NCI-H1694 (cell line): Measurements from ENCODE around the gene NAMPT.
"Not testable (repeated sequence)": the region's sequence is repeated elsewhere in the genome, so short reads cannot be mapped to it uniquely, and the experiment has no call there.

ENCODE experiments used
- DNase-seq: peaks from one replicate; lab custom pipeline; 2025; lab: John Stamatoyannopoulos, UW

The NAMPT gene

DNA sequence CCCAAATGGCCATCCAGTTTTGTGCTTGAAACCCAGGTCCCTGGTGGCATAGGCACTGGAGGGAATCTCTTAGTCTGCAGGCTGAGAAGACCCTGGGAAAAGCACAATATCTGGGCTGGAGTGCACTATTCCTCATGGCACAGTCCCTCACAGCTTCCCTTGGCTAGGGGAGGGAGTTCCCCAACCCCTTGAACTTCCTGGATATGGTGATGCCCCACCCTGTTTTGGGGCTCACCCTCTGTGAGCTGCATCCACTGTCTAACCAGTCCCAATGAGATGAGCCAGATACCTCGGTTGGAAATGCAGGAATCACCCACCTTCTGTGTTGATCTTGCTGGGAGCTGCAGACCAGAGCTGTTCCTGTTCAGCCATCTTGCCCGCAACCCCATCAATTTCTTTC lies 19.8 kb upstream of the NAMPT start:
- no peak for DNase-seq

DNA sequence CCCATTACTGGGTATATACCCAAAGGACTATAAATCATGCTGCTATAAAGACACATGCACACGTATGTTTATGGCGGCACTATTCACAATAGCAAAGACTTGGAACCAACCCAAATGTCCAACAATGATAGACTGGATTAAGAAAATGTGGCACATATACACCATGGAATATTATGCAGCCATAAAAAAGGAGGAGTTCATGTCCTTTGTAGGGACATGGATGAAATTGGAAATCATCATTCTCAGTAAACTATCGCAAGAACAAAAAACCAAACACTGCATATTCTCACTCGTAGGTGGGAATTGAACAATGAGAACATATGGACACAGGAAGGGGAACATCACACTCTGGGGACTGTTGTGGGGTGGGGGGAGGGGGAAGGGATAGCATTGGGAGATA lies 13.8 kb upstream of the NAMPT start:
- DNase-seq = not testable (repeated sequence)

DNA sequence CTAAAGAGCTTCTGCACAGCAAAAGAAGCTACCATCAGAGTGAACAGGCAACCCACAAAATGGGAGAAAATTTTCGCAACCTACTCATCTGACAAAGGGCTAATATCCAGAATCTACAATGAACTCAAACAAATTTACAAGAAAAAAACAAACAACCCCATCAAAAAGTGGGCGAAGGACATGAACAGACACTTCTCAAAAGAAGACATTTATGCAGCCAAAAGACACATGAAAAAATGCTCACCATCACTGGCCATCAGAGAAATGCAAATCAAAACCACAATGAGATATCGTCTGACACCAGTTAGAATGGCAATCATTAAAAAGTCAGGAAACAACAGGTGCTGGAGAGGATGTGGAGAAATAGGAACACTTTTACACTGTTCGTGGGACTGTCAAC lies 13.4 kb upstream of the NAMPT start:
- not testable (repeated sequence) for DNase-seq

DNA sequence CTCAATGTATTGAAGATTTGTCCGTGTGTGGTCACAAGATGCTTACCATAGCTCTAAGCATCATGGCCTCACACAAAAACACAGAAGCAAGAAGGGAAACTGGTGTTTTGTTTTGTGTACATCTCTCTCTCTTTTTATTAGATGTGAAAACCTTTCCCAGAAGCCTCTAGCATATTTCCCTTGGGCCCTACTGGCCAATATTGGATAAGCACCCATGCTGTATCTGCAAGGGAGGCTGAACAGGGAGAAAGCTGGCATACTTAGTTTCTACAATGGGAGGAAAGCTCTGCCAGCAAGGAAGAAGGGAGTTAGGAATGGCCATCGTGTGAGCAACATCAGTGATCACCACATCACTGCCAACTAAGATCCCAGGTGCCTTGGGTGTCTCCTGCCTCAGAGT lies 9.6 kb upstream of the NAMPT start:
- DNase-seq = no peak

DNA sequence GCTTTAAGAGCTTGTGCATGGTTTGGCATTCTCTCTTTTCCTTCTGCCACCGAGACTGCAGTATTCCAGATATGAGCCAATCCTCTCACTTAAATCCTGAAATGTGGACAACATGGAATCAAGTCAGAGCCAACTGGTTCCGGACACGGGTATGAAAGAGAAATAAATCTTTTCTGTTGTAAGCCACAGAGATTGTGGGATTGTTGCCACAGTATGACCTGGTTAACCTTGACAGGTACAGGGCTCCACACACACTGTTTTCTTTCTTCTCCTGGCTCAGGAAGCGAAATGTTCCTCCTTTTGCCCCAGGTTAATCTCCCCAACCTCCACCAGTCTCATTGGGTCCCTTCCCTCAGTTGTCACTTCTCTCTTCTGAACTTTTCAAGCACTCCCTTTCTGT lies 6.5 kb upstream of the NAMPT start:
- DNase-seq = no peak

DNA sequence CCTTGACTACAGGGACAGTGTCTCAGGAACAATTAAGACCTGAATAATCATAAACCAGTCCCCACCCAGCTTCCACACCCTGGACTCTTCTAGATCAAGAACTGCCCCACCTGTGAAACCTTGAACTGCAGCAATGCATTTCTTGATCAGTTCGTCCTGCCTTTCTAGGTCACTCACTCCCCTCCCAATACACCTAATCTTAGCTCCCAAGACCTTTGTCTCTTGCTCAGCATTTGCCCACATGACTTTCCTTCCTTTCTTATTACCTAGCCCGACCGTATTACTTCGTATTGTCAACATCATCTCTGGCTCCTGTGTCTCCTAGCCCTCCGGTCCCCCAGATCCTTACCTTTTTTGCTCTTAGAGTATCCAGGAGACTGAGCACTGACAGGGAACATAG lies 5.5 kb upstream of the NAMPT start:
- DNase-seq = no peak

DNA sequence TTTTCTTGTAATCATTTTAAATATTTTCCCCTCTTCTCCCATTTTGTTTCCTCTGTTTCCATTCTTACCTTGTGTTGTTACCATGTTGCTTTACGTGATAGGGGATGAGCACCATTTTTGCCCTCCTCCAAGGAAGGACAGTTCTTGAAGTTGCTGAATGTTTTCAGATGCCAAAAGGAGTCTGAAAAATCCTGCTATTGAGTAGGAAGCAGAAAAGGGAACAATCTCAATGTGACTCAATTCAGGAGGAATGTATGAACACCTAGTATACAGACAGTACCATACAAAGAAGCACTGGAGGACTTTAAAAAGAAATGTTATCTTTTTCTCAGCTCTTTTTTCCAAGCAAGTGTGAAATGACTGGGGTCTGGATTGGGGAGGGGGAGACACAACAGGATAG lies 5.1 kb upstream of the NAMPT start:
- DNase-seq = no peak

DNA sequence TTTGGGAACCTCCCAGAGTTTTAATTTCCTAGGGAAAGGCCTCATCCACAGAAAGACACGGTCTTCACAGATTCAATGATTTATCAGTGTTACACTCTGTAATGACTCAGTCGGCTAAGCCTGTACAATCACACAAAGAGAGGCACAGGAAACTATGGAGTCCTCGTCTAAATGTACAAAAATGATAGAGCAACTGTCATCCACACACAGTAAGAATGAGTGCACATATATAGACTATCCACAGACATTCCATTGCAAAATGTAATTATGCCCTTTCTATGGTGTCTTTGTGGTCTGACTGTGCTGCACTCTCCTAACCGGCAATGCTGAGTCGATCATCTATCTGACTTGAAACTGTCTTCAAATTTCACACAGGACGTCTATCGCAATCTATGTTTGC lies 3.5 kb upstream of the NAMPT start:
- no peak for DNase-seq

DNA sequence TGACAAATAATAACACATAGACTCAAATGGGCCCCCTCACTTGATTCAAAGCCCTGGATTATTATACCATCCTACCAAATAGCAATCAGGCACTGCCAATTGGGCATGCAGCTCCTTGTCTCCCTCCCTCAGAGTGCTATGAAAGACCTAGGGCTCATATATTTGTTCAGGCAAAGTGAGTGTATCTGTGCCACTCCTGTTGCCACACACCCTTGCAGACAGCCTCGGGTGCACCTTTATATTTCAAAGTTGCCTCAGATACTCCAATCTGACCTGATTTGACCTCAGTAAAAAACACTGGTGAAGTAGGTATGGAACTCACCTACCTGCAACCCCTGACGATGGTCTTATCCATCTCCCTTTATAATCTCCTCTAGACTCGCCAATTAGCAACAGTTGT lies 3.0 kb upstream of the NAMPT start:
- DNase-seq = no peak

DNA sequence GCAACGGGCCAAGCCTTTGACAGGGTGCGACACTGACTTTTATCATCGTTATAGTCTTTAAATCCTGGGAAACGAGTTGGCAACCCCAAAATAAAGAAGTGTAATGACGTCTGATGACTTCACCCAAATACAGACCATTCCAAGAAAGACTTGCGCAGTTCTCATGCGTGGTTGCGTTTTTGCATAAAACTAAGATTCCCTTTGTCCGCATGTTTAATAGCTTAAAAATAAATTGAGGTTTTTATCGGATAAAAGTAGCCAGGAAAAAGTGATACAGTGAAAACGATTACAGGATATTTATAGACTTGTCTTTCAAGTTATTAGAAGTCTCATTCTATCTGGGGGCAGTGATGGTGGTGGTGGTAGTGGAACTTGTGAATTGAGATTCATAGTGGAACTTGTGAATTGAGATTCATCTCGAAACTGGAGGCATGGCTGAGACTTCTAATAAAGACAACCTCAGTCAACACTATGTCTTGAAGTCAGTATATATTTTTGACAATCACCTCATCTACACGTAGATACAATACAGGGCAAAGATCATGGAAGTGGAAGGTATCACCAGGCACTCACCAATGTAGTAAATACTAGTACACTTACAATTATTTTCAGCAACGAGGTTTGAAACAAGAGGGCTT lies 1.2 kb upstream of the NAMPT start:
- DNase-seq = no peak

DNA sequence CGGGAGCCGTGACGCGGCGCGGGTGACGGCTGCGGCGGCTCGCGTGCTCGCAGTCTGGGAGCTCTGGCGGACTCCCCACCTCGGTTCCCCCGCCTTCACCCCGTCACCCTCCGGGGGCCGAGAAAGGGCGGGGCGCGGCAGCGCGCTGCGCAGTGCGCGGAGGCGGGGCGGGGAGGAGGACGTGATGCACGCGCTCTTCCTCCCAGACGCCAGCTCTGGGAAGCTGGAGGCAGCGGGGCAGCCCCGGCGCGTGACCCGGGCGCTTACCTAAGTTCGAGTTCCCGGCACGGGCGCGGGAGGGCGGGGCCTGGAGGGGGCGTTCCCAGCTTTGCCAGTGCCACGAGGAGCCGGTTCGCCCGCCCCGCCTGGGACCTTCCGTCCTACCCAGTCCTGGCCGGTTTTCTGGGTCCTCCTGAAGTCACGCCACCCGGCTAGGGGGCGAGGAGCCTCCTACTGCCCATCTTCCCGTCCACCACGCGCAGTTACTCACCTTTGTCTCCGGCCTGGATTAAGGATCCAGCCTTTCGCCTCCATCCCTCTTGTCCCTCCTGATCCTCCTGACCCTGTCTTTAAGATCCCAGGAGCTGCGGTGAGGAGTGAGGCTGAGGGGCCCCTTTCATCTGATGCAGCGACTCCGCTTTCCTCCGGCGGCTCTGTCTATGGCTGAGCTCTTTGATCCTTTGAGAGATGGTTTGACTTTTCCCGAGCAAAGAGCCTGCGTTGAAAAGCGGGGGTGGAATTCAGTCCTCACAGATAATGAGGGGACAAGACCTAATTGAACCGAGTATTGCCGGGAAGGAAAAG lies 470 bp upstream of the NAMPT start:
- peak; percentile 95 for DNase-seq

DNA sequence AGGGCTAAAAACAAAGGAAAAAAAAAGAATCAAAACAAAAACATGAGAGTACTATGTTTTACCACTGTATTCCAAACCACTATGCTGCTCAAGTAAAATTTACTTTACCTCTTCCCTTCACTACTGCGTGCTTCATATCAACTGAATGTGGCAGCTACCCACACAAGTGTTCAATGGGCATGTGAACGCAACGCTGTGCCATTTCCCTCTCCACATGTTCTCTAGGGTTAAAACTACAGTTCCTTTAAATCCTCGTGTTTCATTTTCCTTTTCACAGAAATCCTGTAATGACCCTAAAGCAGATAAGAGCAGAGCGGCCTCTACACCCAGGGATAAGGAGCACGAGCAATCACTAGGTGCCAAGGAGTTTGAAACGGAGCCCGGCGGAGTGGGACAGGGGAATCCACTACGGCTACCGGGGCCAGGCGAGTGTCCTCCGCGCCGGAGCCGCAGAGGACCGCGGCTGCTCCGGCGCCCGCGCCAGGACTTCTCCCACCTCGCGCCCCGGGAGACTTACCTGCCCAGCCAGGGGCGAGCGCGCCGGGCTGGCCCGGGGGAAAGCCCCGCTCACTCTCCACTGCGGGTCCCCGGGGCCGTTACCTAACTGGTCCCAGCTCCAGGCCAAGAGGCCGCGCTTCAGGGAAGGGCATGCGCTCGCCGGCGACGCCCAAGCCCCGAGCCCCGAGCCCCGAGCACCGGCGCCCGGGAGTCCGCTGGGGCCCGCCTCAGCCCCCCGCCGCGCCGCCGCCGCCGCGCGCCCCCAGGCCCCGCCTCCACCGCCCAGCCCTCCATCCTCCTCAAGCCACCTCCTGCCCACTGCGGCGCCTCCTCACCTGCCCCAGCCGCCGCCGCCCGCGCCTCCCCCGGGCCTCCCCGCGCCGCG lies 711 bp downstream of the NAMPT start:
- peak; percentile 16 for DNase-seq

DNA sequence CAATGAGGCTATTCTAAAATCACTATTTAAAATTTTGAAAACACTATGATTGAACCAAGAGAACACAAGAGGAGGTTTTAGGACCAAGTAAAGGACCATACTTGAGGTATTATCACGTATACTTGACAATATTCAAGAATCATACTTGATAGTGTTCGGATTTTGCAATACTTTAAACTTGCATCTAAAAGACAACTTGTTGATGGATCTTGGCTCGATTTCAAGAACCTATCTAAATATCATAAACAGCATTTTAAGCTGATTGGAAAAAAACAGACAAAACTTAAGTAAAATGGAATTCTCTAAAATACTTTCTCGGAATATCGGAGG lies 1.3 kb downstream of the NAMPT start:
- no peak for DNase-seq

DNA sequence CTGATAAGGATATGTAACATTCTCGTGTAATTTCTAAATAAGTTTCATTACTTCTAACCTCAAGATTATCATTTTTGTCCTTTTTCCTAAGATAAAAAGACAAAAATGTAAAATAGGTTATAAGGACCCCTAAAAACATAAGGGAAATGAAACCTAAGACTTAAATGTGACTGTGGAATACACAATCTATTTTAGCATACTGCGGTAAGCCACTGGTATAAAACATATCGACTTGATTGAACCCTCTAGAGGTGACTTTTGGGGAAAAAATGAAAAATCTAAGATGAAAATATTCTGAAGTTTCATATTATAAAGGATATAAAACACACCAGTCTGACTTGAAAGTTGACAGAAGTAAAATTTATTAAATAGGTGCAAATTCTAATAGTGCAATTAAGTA lies 1.9 kb downstream of the NAMPT start:
- no peak for DNase-seq

DNA sequence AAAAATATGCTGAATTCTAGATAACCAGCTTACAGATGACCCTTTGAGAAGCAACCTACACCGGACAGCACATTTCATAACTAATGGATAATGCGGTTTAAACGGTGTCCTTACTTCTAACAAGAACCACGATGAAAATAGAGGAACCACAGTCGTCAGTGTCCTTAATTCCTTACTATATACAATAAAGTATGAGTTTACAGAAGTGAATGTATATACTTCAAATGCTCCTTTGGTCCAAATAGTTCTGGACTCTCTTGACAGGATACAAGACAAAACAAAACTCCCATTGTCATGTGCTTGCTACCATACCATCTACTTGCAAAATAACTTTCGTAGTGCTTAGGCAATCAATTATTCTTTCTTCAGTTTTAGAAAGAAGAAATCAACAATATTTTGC lies 2.4 kb downstream of the NAMPT start:
- no peak for DNase-seq

DNA sequence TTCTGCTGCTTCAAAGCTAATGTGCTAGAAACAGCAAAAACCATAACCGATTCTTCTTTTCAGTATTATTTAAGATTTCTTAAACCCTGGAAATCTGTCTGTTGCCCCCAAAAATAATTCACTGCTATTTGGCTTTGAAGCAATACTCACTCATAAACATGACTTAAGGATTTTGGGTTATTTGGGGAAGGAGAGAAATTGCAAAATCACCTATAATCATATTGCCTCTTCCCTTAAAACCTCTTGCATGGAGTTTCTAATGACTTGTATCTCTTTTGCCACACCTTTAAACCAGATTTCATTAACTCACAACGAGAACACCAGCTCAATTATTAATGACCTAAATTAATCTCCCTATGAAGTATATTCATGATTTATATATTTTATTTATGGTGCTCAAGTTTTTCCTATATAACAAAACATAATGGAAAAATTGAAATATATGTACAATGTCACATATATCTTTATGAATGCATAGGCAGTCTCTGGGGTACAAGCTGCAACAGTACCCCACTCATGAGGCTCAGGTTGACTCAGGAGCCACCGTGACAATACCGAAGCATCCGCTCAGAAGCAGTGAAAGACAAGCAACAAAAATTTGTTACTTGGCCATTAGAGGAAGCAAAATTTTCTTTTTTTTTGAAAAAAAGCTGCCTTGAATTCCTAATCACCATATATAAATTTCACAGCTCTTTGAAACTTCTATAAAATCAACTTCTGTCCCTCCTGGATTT lies 3.0 kb downstream of the NAMPT start:
- DNase-seq = no peak

DNA sequence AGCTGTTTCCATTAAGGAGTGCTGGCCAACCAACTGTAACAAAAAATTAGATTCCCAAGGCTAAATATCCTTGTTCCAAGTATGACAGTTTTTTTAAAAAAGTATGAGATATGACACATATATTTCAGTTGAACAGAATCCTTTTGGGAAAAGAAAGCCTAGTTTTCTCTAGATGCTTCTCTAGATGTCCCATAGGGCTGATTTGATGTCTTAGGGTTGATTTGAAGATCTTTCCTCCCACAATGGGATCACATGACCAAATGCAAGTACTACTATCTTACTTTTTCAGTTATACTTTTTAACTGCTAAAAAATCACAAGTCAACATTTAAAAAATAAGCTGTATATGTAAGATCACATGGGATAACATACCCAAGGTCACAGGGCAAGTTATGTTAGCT lies 3.7 kb downstream of the NAMPT start:
- DNase-seq = no peak

DNA sequence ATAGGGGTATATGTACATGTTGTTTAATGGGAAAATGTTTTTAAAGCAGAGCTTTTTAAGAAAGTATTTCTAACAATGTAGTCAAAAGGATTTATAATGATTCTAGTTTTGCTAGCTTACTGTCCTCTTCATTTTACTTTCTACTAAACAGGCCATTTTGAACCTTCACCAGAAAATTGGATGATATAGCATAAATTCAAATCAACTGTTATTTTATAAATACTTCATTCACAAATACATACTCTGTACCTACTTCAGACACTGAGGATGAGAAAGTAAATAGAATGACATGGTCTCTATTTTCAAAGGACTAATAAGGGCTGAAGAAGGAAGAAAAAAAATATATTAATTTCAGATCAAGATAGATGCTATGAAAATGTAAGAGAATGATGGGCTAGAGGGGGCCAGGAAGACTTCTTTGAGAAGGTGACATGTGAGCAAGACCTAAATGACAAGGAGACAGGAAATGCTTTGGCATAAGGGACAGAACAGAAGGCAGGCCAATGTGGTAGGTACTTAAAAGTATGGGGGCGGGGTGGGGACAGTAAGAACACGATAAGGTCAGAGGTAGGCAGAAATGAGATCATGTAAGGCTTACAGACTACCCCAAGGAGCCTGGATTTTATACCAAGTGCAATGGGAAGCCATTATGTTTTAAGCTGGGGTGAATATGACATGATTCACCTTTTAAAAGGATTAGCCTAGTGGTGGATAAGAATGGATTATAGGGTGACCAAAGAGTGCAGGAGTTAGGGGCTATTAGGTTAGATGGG lies 5.2 kb downstream of the NAMPT start:
- no peak for DNase-seq

DNA sequence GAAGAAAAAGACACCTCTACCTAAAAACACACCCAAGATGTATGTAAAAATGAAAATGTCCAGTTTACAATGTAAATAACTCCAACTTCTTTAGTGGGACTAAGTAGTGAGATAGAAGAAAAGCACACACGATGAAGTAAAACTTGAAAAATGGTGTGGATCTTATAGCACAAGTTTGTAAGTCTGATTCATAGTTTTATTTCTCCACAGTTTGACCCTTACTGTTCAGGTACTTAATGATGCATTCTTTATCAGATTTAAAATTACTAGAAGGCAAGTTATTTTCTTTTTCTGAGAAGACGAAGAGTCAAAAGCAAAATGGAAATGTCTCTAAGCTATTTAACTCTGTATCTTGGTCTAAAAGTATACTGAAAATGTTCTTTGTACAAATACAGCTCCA lies 6.1 kb downstream of the NAMPT start:
- DNase-seq = no peak

DNA sequence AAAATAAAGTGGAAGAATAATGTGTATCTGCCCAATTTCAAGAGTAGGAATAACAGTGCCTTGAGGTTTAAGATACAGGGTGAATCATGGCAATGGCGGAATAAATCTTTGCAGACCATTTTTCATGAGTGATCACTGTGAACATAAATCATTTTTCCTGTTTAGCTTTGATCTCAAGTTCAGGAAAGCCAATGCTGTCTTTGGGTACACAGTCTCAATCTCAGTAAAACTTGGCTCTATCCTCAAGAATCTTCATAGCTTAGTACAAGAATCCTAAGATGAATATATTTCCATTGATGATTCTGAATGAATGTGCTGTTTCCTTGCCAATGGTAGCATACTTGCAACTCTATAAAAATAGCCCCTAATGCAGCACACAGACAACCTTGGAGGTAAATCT lies 6.8 kb downstream of the NAMPT start:
- no peak for DNase-seq

DNA sequence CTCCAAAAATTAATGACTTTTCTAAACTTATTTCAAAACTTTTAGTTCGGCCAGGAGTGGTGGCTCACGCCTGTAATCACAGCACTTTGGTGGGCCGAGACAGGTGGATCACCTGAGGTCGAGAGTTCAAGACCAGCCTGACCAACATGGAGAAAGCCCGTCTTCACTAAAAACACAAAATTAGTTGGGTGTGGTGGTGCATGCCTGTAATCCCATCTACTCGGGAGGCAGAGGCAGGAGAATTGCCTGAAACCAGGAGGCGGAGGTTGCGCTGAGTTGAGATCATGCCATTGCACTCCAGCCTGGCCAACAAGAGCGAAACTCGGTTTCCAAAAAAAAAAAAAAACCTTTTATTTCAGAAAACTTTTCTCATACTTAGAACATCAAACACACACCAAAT lies 8.3 kb downstream of the NAMPT start:
- no peak for DNase-seq
